ENCODE results near the gene CCL1. TPM values are rescaled to one million over a fixed set of nuclear protein-coding genes. Genes with fewer than 3 reads are reported as not detected.

Gene CCL1
- total and polyA plus RNA-seq, 2 donors (not counting 1 experiment from before 2014, with no cell fraction given), result not detected

DNA sequence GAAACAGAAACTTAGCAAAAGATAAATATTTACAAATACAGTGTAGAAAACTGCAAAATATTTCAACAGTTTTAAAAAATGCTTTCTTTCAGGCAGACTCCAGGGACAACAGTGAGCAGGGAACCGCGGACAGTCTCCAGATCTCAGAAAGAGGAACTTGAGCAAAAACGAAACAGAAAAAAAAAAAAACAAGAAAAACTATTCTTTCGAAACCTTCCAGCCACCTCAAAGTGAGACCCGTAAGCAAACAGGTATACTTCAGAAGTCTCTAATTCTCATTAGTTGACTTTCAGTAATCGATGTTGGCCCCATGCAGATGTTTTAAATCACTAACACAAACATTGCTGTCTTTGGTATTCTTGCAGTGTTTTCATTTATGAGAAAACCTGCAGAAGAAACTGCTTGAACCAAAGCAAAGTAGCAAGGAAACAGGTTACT is 15.7 kb upstream of the CCL1 start:
- Histone ChIP-seq H4K20me1 (ENCODE audit: control insufficient read depth, extremely low read depth, insufficient read depth, low read length) (no peaks in the 10 kb centered on the region), H2AFZ (ENCODE audit: low read length) (no peak overlapping the region), H3K9me3 (ENCODE audit: control insufficient read depth, insufficient read depth, low read depth, low read length) (no peaks in the 10 kb centered on the region), H3K4me2 (ENCODE audit: extremely low read depth, insufficient read depth, low read length) (no peak overlapping the region), H3K27me3 (ENCODE audit: control insufficient read depth, insufficient read depth, low read length) (no peaks in the 10 kb centered on the region), H3K27ac (ENCODE audit: insufficient read depth, low read length) (no peak overlapping the region), H3K4me1 (ENCODE audit: control insufficient read depth, extremely low read depth, insufficient read depth, low read length) (no peaks in the 10 kb centered on the region), H3K79me2 (ENCODE audit: control insufficient read depth, insufficient read depth, low read length) (no peaks in the 10 kb centered on the region), H3K9ac (ENCODE audit: insufficient read depth, low read length) (no peak overlapping the region), H3K36me3 (ENCODE audit: control insufficient read depth, insufficient read depth, low read length) (no peaks in the 10 kb centered on the region), H3K4me3 (replicated peaks in 1 of 4; ENCODE audit: control extremely low read depth in 1 of 4, insufficient read depth in 1 of 4, low read depth in 3 of 4, low read length in 4 of 4) (no peak overlapping the region)
- DNase-seq (ENCODE audit: low read depth in 2 of 2), result peak in 1 of 2 donors; percentile 2
- TF ChIP-seq, protein P1, sequence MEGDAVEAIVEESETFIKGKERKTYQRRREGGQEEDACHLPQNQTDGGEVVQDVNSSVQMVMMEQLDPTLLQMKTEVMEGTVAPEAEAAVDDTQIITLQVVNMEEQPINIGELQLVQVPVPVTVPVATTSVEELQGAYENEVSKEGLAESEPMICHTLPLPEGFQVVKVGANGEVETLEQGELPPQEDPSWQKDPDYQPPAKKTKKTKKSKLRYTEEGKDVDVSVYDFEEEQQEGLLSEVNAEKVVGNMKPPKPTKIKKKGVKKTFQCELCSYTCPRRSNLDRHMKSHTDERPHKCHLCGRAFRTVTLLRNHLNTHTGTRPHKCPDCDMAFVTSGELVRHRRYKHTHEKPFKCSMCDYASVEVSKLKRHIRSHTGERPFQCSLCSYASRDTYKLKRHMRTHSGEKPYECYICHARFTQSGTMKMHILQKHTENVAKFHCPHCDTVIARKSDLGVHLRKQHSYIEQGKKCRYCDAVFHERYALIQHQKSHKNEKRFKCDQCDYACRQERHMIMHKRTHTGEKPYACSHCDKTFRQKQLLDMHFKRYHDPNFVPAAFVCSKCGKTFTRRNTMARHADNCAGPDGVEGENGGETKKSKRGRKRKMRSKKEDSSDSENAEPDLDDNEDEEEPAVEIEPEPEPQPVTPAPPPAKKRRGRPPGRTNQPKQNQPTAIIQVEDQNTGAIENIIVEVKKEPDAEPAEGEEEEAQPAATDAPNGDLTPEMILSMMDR (conservative IDR thresholded peaks at IDR 0.05 in 1 of 2, IDR thresholded peaks at IDR 0.05 in 1 of 2; ENCODE audit: low read depth in 1 of 2, low read length in 2 of 2), result no peak
- no peak for TF ChIP-seq EZH2 (IDR thresholded peaks at IDR 0.05; ENCODE audit: low read length, missing control alignments)

DNA sequence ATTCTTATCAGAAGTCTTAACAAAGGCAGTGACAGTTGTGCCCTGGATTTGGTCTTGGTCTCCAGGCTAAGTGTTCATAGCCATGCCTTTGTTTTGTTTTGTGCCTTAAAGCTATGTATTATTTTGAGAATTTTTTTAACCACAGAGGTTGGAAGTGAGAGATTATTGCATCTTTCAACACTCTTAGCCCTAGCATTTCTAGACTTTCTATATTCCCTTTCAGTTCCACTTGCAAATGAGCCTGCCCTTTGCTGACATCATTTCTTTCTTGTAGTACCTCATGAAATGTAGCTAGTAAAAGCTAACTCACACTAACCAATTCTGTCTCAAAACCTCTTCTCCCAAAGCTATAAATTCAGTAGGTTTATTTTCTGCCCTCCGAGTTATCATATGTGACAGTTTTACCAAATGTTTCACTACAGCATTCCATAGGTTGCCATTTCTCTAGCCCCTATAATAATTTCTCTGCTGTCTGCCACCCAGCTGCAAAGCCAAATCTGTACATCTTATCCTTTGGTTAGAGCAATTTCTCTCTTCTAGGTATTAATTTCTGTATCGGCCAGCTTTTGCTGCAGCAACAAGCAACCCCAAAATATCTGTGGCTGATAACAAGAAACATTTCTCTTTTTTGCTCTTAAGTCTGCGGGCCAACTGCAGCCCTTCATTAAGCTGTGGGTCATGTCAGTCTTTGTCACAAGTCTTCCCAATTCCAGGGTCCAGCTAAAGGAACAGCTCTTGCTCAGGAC is 14.2 kb upstream of the CCL1 start:
- H3K9ac ChIP-seq (ENCODE audit: insufficient read depth, low read length), result no peak overlapping the region
- no peak overlapping the region for H2AFZ ChIP-seq (ENCODE audit: low read length)
- TF ChIP-seq EZH2 (IDR thresholded peaks at IDR 0.05; ENCODE audit: low read length, missing control alignments), result no peak
- TF ChIP-seq, protein P1 (conservative IDR thresholded peaks at IDR 0.05 in 1 of 2, IDR thresholded peaks at IDR 0.05 in 1 of 2; ENCODE audit: low read depth in 1 of 2, low read length in 2 of 2), result no peak
- no peak overlapping the region for H3K4me2 ChIP-seq (ENCODE audit: extremely low read depth, insufficient read depth, low read length)
- H3K27me3 ChIP-seq (ENCODE audit: control insufficient read depth, insufficient read depth, low read length), result no peaks in the 10 kb centered on the region
- no peaks in the 10 kb centered on the region for H4K20me1 ChIP-seq (ENCODE audit: control insufficient read depth, extremely low read depth, insufficient read depth, low read length)
- no peaks in the 10 kb centered on the region for H3K36me3 ChIP-seq (ENCODE audit: control insufficient read depth, insufficient read depth, low read length)
- H3K27ac ChIP-seq (ENCODE audit: insufficient read depth, low read length), result no peak overlapping the region
- no peaks in the 10 kb centered on the region for H3K9me3 ChIP-seq (ENCODE audit: control insufficient read depth, insufficient read depth, low read depth, low read length)
- no peaks in the 10 kb centered on the region for H3K4me1 ChIP-seq (ENCODE audit: control insufficient read depth, extremely low read depth, insufficient read depth, low read length)
- no peak for DNase-seq (ENCODE audit: low read depth in 2 of 2)
- no peak overlapping the region for H3K4me3 ChIP-seq (replicated peaks in 1 of 4; ENCODE audit: control extremely low read depth in 1 of 4, insufficient read depth in 1 of 4, low read depth in 3 of 4, low read length in 4 of 4)
- H3K79me2 ChIP-seq (ENCODE audit: control insufficient read depth, insufficient read depth, low read length), result no peaks in the 10 kb centered on the region

DNA sequence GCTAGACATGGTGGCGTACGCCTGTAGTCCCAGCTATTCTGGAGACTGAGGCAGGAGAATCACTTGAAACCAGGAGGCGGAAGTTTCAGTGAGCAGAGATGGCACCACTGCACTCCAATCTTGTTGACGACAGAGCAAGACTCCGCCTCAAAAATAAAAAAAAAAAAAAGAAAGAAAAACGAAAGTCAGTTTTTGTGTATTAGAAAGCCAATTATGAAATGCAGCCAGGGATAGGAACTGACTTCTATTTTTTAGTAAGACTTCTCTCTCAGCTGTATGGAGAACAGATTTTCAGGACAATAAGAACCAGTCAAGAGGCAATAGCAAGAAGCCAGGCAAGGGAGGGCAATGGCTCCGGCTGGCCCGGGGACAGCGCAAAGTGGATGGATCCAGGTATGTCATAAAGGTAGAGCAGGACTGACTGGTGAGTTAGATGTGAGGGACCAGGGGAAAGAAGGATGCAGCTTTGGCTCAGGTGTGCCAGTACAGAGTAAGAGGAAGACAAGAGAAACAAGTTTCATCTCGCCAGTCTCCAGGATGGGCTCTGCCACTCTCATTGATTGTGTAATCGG is 12.5 kb upstream of the CCL1 start:
- no peak for DNase-seq (ENCODE audit: low read depth in 2 of 2)
- Histone ChIP-seq H3K36me3 (ENCODE audit: control insufficient read depth, insufficient read depth, low read length) (no peaks in the 10 kb centered on the region), H3K9ac (ENCODE audit: insufficient read depth, low read length) (no peak overlapping the region), H2AFZ (ENCODE audit: low read length) (no peak overlapping the region), H3K27me3 (ENCODE audit: control insufficient read depth, insufficient read depth, low read length) (no peaks in the 10 kb centered on the region), H3K4me1 (ENCODE audit: control insufficient read depth, extremely low read depth, insufficient read depth, low read length) (no peaks in the 10 kb centered on the region), H3K4me2 (ENCODE audit: extremely low read depth, insufficient read depth, low read length) (no peak overlapping the region), H3K79me2 (ENCODE audit: control insufficient read depth, insufficient read depth, low read length) (no peaks in the 10 kb centered on the region), H3K27ac (ENCODE audit: insufficient read depth, low read length) (no peak overlapping the region), H3K4me3 (replicated peaks in 1 of 4; ENCODE audit: control extremely low read depth in 1 of 4, insufficient read depth in 1 of 4, low read depth in 3 of 4, low read length in 4 of 4) (no peak overlapping the region), H3K9me3 (ENCODE audit: control insufficient read depth, insufficient read depth, low read depth, low read length) (no peaks in the 10 kb centered on the region), H4K20me1 (ENCODE audit: control insufficient read depth, extremely low read depth, insufficient read depth, low read length) (no peaks in the 10 kb centered on the region)
- TF ChIP-seq, protein P1 (conservative IDR thresholded peaks at IDR 0.05 in 1 of 2, IDR thresholded peaks at IDR 0.05 in 1 of 2; ENCODE audit: low read depth in 1 of 2, low read length in 2 of 2), result no peak
- TF ChIP-seq EZH2 (IDR thresholded peaks at IDR 0.05; ENCODE audit: low read length, missing control alignments), result no peak
